Epithelial cell of proximal tubule (primary cell): ENCODE data around the gene DBF4. TPM values are rescaled to one million over a fixed set of nuclear protein-coding genes. Genes with fewer than 3 reads are reported as not detected.
"Not testable (repeated sequence)": the region's sequence is repeated elsewhere in the genome, so short reads cannot be mapped to it uniquely, and the experiment has no call there.

Source experiments
- DNase-seq: peaks from one replicate; pipeline ENCODE4 v3.0.0-alpha.2; 2011; ENCODE audit warnings: low read depth
- H3K4me3 ChIP-seq: 2 replicates; pipeline ENCODE4 v1.5.1; 2011; ENCODE audit warnings: low read depth, mild to moderate bottlenecking, low read length
- total RNA-seq: library from RNA; depleted of rRNA; stranded (reverse); fragments of >200 nt; gene quantifications from 2 replicates; pipeline ENCODE4 v1.2.3, GENCODE V29; 2015
- TF ChIP-seq, protein P1 (sequence below): conservative IDR thresholded peaks from 2 replicates; pipeline ENCODE4 v1.5.1; 2012; ENCODE audit warnings: low read depth, mild to moderate bottlenecking, low read length

Gene DBF4
- total RNA-seq, 1 donor from 2014 or later, result 60.5 TPM

DNA sequence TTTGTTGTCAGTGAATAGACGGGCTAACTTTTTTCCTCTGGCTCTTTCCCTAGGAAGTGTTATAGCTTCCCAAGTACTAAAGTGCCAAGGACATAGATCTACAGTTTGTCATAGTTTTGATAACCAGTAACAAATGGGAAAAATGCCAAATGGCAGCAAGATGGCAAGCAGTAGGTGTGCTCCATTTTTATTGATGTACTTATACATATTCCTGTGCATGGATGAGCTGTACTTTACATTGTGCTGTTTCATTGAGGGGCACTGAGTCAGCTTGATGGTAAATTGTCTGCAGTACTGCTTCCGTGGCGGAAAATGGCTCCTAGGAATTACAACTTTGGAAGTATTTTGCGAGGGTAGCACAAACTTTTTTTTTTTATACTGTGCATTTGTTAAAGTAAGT is 64.8 kb downstream of the DBF4 start:
- TF ChIP-seq, protein P1, sequence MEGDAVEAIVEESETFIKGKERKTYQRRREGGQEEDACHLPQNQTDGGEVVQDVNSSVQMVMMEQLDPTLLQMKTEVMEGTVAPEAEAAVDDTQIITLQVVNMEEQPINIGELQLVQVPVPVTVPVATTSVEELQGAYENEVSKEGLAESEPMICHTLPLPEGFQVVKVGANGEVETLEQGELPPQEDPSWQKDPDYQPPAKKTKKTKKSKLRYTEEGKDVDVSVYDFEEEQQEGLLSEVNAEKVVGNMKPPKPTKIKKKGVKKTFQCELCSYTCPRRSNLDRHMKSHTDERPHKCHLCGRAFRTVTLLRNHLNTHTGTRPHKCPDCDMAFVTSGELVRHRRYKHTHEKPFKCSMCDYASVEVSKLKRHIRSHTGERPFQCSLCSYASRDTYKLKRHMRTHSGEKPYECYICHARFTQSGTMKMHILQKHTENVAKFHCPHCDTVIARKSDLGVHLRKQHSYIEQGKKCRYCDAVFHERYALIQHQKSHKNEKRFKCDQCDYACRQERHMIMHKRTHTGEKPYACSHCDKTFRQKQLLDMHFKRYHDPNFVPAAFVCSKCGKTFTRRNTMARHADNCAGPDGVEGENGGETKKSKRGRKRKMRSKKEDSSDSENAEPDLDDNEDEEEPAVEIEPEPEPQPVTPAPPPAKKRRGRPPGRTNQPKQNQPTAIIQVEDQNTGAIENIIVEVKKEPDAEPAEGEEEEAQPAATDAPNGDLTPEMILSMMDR, result no peak
- no peak for DNase-seq
- no peak overlapping the region for H3K4me3 ChIP-seq

- TF ChIP-seq, protein P1, result no peak
- H3K4me3 ChIP-seq, result no peak overlapping the region
- no peak for DNase-seq
Observed at GRCh38 chr7:87944547-87944946, 68.3 kb downstream of the DBF4 start.

DNA sequence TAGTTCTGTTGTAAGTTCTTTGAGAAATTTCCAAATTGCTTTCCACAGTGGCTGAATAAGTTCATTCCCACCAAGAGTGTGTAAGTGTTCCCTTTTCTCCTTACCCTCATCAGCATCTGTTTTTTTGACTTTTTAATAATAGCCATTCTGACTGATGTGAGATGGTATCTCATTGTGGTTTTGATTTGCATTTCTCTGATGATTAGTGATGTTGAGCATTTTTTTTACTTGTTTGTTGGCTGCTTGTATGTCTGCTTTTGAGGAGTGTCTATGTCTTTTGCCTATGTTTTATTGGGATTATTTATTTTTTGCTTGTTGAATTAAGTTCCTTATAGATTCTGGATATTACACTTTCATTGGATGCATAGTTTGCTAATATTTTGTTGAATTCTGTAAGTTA is 69.6 kb downstream of the DBF4 start:
- not testable (repeated sequence) for DNase-seq

DNA sequence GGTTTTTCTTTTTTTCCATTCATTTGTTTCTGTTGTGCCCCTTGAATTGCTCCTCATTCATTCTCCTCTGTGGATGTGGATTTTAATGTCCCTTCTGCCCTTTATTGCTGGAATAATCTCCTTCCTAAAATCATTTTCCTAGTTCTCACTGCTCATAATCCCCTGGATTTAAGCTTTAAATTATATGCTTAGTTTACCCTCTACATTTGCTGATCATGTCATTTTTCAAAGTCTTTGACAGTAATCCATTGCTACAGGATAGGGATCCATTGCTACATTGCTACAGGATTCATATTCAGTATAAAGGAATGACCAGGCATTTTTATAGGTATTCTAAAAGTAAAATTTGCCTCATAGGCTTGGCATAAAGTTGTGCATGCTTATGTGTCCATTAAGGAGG is 72.1 kb downstream of the DBF4 start:
- H3K4me3 ChIP-seq, result no peak overlapping the region
- TF ChIP-seq, protein P1, result no peak
- no peak for DNase-seq

More for the DNA sequence above, 69.6 kb downstream of the DBF4 start:
- not testable (repeated sequence) for H3K4me3 ChIP-seq

Other genes starting within 250 kb of the DBF4 start
- gene RUNDC3B, start 248.1 kb upstream of the DBF4 start, total RNA-seq, result 0.22 TPM in 1 of 2 replicates, not detected in the other
- gene SLC25A40, start 133 bp upstream of the DBF4 start, total RNA-seq, result 8.0 and 12.8 TPM in 2 replicates
- 0.63 and 1.2 TPM in 2 replicates for gene ADAM22, start 57.8 kb downstream of the DBF4 start, total RNA-seq